GM23248 (cell line): ENCODE results near the gene SPOCK2.

ENCODE experiments used
- EZH2 ChIP-seq: fragments of 200-600 bp; sonication (generic); IDR thresholded peaks from 2 replicates; pipeline ENCODE4 v1.6.1; 2018; ENCODE audit warnings: antibody characterized with exemption, mild to moderate bottlenecking; ENCODE audit not compliant: insufficient read depth, poor library complexity, severe bottlenecking
- EZH2phosphoT487 ChIP-seq: fragments of 200-600 bp; sonication (generic); IDR thresholded peaks from 2 replicates; pipeline ENCODE4 v1.6.1; 2018; ENCODE audit warnings: antibody characterized with exemption, moderate library complexity, mild to moderate bottlenecking, low read depth; ENCODE audit not compliant: insufficient read depth

DNA sequence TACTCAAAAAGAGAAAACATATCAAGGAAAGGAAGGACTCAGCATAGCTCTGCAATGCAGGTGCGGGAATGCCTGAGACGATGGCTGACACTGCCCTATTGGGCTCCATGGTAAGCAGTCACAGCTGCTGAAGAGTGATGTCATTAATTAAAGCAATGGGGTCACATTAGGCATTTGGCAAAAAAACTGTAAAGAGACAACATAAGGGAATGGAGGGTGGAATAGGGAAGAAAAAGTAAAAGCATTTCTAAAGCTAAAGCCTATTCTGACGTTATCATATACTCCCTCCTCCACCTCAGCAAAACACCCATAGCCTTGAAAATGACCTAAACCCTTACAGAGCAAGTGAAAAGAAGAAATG is 38.5 kb upstream of the SPOCK2 start:
- TF ChIP-seq EZH2 (no peak), EZH2phosphoT487 (no peak)
